NT2/D1 (cell line): ENCODE data around the gene PRKACB.

ENCODE experiments used
- YY1 ChIP-seq: IDR thresholded peaks from 2 replicates; pipeline ENCODE4 v1.6.1; 2011; ENCODE audit not compliant: insufficient read length, insufficient read depth
- ZNF274 ChIP-seq: IDR thresholded peaks from 2 replicates; pipeline ENCODE4 v1.6.1; 2011; ENCODE audit warnings: mild to moderate bottlenecking, low read depth, low read length

- no peak for TF ChIP-seq ZNF274
- no peak for TF ChIP-seq YY1
Observed at GRCh38 chr1:84266748-84267147, 122.7 kb downstream of the PRKACB start.
